ENCODE data around the gene MEGF6. TPM values are rescaled to one million over a fixed set of nuclear protein-coding genes. Genes with fewer than 3 reads are reported as not detected.
"Not testable (repeated sequence)": the region's sequence is repeated elsewhere in the genome, so short reads cannot be mapped to it uniquely, and the experiment has no call there.

Gene MEGF6
- total RNA-seq, 3 donors from 2014 or later, result 19.3 to 32.1 (median 24.2) TPM

GRCh38 chr1:3625151-3625907 lies 14.0 kb upstream of the MEGF6 start:
- Histone ChIP-seq H3K9me3 (no peaks in the 10 kb centered on the region), H3K36me3 (peaks cover 7% of the 10 kb centered on the region), H3K4me1 (peaks cover 6% of the 10 kb centered on the region in 2 donors), H3K4me3 (peak overlapping the region; percentile 91 to 100 (median 96)), H3K27ac (peak overlapping the region; percentile 85 to 95), H3K27me3 (no peaks in the 10 kb centered on the region)
- intact Hi-C loops (cut with DNase I; ENCODE audit: low total_unique reads), result no loop called here
- TF ChIP-seq POLR2AphosphoS5 (IDR thresholded peaks at IDR 0.05) (no peak), CTCF (IDR thresholded peaks at IDR 0.05) (no peak), POLR2A (IDR thresholded peaks at IDR 0.05) (no peak)
- DNase-seq (ENCODE audit: low spot score in 2 of 2), result no peak

- Histone ChIP-seq H3K4me1 (peaks cover 6% of the 10 kb centered on the region in 2 donors), H3K4me3 (peak within 1 kb of the TSS; percentile 91 to 100 (median 96)), H3K9me3 (no peaks in the 10 kb centered on the region), H3K27ac (peak within 1 kb of the TSS; percentile 85 to 95), H3K27me3 (no peaks in the 10 kb centered on the region), H3K36me3 (peaks cover 7% of the 10 kb centered on the region)
- peak; percentile 98 to 99 for DNase-seq (ENCODE audit: low spot score in 2 of 2)
- TF ChIP-seq POLR2AphosphoS5 (IDR thresholded peaks at IDR 0.05), result peak; percentile 54 to 82 (median 73)
- no peak for TF ChIP-seq POLR2A (IDR thresholded peaks at IDR 0.05)
- intact Hi-C loops (cut with DNase I; ENCODE audit: low total_unique reads), result no loop called here
Measured at GRCh38 chr1:3624200-3625136, 13.2 kb upstream of the MEGF6 start, which contains the start of gene TPRG1L. TSS of gene TPRG1L (plus strand) at chr1:3625015. CDS start at chr1:3625073, 58 bp downstream.

- Histone ChIP-seq H3K4me3 (peak overlapping the region; percentile 91 to 100 (median 96)), H3K27ac (peak overlapping the region; percentile 85 to 88), H3K9me3 (no peaks in the 10 kb centered on the region), H3K27me3 (no peaks in the 10 kb centered on the region), H3K4me1 (peaks cover 6% of the 10 kb centered on the region in 2 donors), H3K36me3 (peaks cover 7% of the 10 kb centered on the region)
- DNase-seq (ENCODE audit: low spot score in 2 of 2), result no peak
- intact Hi-C loops (cut with DNase I; ENCODE audit: low total_unique reads), result no loop called here
- TF ChIP-seq CTCF (IDR thresholded peaks at IDR 0.05), result no peak
- TF ChIP-seq POLR2A (IDR thresholded peaks at IDR 0.05), result no peak
- TF ChIP-seq POLR2AphosphoS5 (IDR thresholded peaks at IDR 0.05), result no peak
Measured at GRCh38 chr1:3623441-3624199, 12.3 kb upstream of the MEGF6 start.

GRCh38 chr1:3622102-3622501 lies 10.8 kb upstream of the MEGF6 start:
- H3K27ac ChIP-seq; H3K27me3 ChIP-seq; H3K36me3 ChIP-seq; H3K4me1 ChIP-seq; H3K4me3 ChIP-seq; intact Hi-C loops (cut with DNase I; ENCODE audit: low total_unique reads); DNase-seq (ENCODE audit: low spot score in 2 of 2); H3K9me3 ChIP-seq: not testable (repeated sequence)

DNA sequence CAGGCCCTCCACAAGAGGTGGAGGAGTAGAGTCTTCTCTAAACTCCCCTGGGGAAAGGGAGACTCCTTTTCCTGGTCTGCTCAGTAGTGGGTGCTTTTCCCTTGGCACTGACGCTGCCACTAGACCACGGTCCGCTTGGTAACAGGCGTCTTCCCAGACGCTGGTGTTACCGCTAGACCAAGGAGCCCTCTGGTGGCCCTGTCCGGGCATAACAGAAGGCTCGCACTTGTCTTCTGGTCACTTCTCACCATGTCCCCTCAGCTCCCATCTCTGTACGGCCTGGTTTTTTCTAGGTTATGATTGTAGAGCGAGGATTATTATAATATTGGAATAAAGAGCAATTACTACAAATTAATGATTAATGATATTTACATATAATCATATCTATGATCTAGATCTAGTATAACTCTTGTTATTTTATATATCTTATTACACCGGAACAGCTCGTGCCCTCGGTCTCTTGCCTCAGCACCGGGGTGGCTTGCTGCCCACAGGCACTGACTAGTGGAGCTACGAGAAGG lies 9.9 kb upstream of the MEGF6 start:
- H3K4me3 ChIP-seq; H3K36me3 ChIP-seq; H3K27ac ChIP-seq; H3K9me3 ChIP-seq; H3K27me3 ChIP-seq; intact Hi-C loops (cut with DNase I; ENCODE audit: low total_unique reads); H3K4me1 ChIP-seq: not testable (repeated sequence)
- TF ChIP-seq CTCF (IDR thresholded peaks at IDR 0.05), result peak; percentile 23 to 61 (median 47)
- peak in 1 of 2 donors; percentile 20 for DNase-seq (ENCODE audit: low spot score in 2 of 2)
